Osteocyte (in vitro differentiated cells): ENCODE results near the gene ZNF605. TPM values are rescaled to one million over a fixed set of nuclear protein-coding genes. Genes with fewer than 3 reads are reported as not detected.
A peak's percentile ranks its signal among the peaks of the same experiment; 100 is the strongest.

Experiments used
- DNase-seq: peaks from one replicate; pipeline ENCODE4 v3.0.0; 2021; ENCODE audit warnings: mixed read lengths; ENCODE audit not compliant: unreplicated experiment; ENCODE audit errors: extremely low spot score
- H3K27ac Mint-ChIP-seq: one replicate; pipeline ENCODE4 v1.8.0; 2021; ENCODE audit warnings: mild to moderate bottlenecking, mixed read lengths; ENCODE audit not compliant: unreplicated experiment
- H3K27me3 Mint-ChIP-seq: one replicate; pipeline ENCODE4 v1.8.0; 2021; ENCODE audit warnings: mixed read lengths; ENCODE audit not compliant: unreplicated experiment
- H3K36me3 Mint-ChIP-seq: one replicate; pipeline ENCODE4 v1.8.0; 2021; ENCODE audit warnings: mixed read lengths; ENCODE audit not compliant: unreplicated experiment
- H3K4me1 Mint-ChIP-seq: one replicate; pipeline ENCODE4 v1.8.0; 2021; ENCODE audit warnings: mixed read lengths; ENCODE audit not compliant: unreplicated experiment
- H3K4me3 Mint-ChIP-seq: one replicate; pipeline ENCODE4 v1.8.0; 2021; ENCODE audit warnings: mild to moderate bottlenecking, moderate library complexity, mixed read lengths; ENCODE audit not compliant: unreplicated experiment
- H3K9me3 Mint-ChIP-seq: one replicate; pipeline ENCODE4 v1.8.0; 2021; ENCODE audit warnings: mixed read lengths; ENCODE audit not compliant: unreplicated experiment
- total RNA-seq: library from RNA; stranded (reverse); gene quantifications from 2 replicates; pipeline ENCODE4 v1.2.1, GENCODE V29; 2021
- TF ChIP-seq, protein P1 (sequence below): fragments of 200-600 bp; sonication (generic); IDR thresholded peaks from 2 replicates; pipeline ENCODE4 v1.5.0; 2021; ENCODE audit warnings: antibody characterized with exemption, mild to moderate bottlenecking, moderate library complexity

The ZNF605 gene
- total RNA-seq, 1 donor from 2014 or later, result 17.8 TPM

DNA sequence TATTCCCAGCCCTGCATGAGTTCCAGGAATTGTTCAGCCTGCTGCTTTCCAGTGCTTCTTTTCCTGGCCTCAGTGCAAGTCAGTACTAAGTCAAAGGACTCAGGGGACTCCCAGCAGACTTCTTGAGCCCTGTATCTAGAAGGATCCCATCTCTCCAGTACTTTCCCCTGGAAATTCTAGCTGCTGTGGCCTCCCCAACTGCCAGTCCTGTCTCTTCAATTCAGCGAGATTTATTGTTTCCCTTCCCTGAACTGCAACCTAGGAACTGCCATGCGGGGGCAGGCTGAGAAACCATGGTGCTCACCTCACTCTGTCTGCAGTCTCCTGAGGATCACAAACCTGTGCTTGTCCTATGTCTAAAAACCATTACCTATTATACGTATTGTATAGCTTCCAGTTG lies 31.8 kb downstream of the ZNF605 start:
- peak; percentile 42 for DNase-seq
- Mint-ChIP-seq H3K27me3 (no peaks in the 10 kb centered on the region), H3K27ac (no peak overlapping the region), H3K4me3 (no peak overlapping the region), H3K9me3 (peaks cover 63% of the 10 kb centered on the region), H3K36me3 (peaks cover 74% of the 10 kb centered on the region), H3K4me1 (no peaks in the 10 kb centered on the region)
- TF ChIP-seq, protein P1, sequence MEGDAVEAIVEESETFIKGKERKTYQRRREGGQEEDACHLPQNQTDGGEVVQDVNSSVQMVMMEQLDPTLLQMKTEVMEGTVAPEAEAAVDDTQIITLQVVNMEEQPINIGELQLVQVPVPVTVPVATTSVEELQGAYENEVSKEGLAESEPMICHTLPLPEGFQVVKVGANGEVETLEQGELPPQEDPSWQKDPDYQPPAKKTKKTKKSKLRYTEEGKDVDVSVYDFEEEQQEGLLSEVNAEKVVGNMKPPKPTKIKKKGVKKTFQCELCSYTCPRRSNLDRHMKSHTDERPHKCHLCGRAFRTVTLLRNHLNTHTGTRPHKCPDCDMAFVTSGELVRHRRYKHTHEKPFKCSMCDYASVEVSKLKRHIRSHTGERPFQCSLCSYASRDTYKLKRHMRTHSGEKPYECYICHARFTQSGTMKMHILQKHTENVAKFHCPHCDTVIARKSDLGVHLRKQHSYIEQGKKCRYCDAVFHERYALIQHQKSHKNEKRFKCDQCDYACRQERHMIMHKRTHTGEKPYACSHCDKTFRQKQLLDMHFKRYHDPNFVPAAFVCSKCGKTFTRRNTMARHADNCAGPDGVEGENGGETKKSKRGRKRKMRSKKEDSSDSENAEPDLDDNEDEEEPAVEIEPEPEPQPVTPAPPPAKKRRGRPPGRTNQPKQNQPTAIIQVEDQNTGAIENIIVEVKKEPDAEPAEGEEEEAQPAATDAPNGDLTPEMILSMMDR, result no peak

DNA sequence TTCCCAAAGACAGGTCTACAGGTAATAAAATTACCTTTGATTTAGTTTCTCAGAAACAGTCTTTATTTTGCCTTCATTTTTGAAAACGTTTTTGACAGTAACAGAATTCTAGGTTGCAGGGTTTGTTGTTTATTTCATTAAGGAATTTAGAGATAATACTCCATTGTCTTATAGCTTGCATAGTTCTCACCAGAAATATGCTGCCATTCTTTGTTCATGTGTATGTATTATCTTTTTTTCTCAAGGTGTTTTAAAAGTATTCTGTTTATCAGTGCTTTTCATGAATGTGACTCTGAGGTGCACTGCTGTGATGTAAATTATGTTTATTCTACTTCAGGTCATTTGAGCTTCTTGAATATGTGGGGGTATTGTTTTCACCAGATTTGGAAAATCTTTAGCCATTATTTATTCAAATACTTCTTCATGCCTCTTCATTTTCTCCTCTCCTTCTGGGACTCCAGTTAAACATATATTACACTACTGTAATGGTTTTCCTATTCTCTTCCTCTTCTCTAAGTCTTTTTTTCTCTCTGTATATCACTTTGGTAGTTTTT lies 32.7 kb downstream of the ZNF605 start:
- no peaks in the 10 kb centered on the region for H3K27me3 Mint-ChIP-seq
- TF ChIP-seq, protein P1, result no peak
- H3K9me3 Mint-ChIP-seq, result peaks cover 63% of the 10 kb centered on the region
- DNase-seq, result no peak
- H3K36me3 Mint-ChIP-seq, result peaks cover 68% of the 10 kb centered on the region
- H3K4me1 Mint-ChIP-seq, result no peaks in the 10 kb centered on the region
- no peak overlapping the region for H3K4me3 Mint-ChIP-seq
- H3K27ac Mint-ChIP-seq, result no peak overlapping the region

DNA sequence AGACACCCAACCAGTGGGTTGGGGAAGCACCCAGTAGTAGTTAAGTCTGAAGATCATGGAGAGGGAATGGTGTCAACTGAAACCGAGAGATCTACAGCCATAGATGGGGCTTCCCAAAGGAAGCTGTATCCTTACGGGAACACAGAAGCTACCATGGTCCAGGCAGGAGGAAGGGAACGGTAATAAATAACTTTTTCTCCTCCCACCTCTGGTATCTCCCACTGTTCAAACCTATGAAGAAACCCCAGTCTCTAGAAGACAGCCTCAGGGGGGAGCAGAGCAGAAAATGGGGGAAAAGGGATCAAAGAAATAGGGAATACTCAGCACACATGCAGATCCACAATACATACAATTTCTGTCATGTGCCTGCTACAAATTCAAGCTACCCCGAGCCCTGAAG lies 33.4 kb downstream of the ZNF605 start:
- peaks cover 56% of the 10 kb centered on the region for H3K9me3 Mint-ChIP-seq
- H3K27me3 Mint-ChIP-seq, result no peaks in the 10 kb centered on the region

DNA sequence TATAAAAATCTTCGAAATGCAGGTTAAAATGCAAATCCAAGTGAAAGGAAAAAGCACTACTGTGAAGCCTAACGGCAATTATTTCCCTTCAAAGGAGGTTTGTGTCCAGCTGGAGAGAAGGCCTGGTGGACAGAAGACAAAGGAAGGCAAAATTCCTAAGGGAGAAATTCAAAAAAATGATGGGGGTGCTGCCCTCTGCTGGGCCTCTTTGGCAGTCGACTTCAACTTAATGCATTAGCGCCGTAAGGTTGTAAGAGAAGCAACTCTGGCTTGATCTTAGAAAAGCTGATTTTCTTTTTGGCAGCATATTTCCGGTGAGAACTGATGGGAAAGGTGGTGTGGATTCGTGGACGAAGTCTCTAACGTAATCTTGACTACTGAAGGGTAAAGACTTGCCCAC lies 34.4 kb downstream of the ZNF605 start:
- peaks cover 62% of the 10 kb centered on the region for H3K36me3 Mint-ChIP-seq
- H3K9me3 Mint-ChIP-seq, result peaks cover 52% of the 10 kb centered on the region
- TF ChIP-seq, protein P1, result no peak
- no peak overlapping the region for H3K4me3 Mint-ChIP-seq
- H3K27ac Mint-ChIP-seq, result no peak overlapping the region
- H3K4me1 Mint-ChIP-seq, result no peaks in the 10 kb centered on the region
- no peak for DNase-seq
- no peaks in the 10 kb centered on the region for H3K27me3 Mint-ChIP-seq

More for the DNA sequence above, 33.4 kb downstream of the ZNF605 start:
- DNase-seq, result no peak
- TF ChIP-seq, protein P1, result no peak
- H3K36me3 Mint-ChIP-seq, result peaks cover 67% of the 10 kb centered on the region
- no peak overlapping the region for H3K27ac Mint-ChIP-seq
- H3K4me1 Mint-ChIP-seq, result no peaks in the 10 kb centered on the region
- H3K4me3 Mint-ChIP-seq, result no peak overlapping the region

DNA sequence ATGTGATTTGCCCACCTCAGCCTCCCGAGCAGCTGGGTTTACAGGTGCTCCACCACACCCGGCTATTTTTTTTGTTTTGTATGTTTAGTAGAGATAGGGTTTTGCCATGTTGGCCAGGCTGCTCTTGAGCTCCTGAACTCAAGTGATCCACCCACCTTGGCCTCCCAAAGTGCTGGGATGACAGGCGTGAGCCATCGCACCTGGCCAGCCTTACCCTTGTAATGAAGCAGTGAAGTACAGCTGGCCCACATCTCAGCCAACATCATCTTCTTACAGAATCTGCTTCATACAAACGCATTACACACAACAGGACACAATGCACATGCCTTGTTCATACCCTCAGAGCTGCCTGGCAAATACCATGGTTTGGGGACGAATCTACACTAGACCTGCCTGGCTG lies 37.4 kb downstream of the ZNF605 start:
- no peaks in the 10 kb centered on the region for H3K27me3 Mint-ChIP-seq
- TF ChIP-seq, protein P1, result no peak
- H3K36me3 Mint-ChIP-seq, result peaks cover 47% of the 10 kb centered on the region
- no peak overlapping the region for H3K4me3 Mint-ChIP-seq
- H3K4me1 Mint-ChIP-seq, result no peaks in the 10 kb centered on the region
- peak; percentile 54 for DNase-seq
- peaks cover 43% of the 10 kb centered on the region for H3K9me3 Mint-ChIP-seq
- no peak overlapping the region for H3K27ac Mint-ChIP-seq
